GM12801 (cell line): Measurements from ENCODE around the gene SLC18B1.

Source experiments
- CTCF ChIP-seq: IDR thresholded peaks from one replicate; pipeline ENCODE4 v1.5.1; 2011; ENCODE audit warnings: control low read depth; ENCODE audit not compliant: insufficient read length; ENCODE audit errors: extremely low read depth

Gene SLC18B1

DNA sequence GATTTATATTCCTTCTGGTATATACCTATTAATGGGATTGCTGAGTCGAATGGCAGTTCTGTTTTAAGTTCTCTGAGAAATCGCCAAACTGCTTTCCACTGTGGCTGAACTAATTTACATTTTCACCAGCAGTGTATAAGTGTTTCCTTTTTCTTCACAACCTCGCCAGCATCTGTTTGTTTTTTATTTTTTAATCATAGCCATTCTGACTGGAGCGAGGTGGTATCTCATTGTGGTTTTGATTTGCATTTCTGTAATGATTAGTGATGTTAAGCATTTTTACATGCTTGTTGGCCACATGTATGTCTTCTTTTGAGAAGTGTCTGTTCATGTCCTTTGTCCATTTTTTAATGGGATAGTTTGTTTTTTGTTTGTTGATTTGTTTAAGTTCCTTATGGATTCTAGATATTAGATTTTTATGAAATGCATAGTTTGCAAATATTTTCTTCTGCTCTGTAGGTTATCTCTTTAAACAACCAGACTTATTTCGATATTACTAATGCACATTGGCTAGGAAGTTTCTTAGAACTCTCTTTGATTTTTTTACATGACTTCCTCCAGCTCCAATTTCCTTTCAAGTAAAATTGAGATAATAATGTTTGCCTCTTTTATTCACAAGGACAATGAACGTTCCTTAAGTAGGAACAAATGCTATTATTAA lies 72.4 kb downstream of the SLC18B1 start:
- no peak for TF ChIP-seq CTCF

DNA sequence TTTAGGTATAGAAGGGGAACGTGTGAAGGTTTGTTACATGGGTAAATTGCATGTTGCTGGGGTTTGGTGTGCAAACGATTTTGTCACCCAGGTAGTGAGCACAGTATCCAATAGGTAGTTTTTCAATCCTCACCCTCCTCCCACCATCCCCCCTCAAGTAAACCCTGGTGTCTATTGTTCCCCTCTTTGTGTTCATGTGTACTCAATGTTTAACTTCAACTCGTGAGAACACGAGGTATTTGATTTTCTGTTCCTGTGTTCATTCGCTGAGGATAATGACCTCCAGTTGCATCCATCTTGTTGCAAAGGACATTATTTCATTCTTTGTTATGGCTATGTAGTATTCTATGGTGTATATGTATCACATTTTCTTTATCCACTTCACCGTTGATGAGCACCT lies 73.0 kb downstream of the SLC18B1 start:
- no peak for TF ChIP-seq CTCF

DNA sequence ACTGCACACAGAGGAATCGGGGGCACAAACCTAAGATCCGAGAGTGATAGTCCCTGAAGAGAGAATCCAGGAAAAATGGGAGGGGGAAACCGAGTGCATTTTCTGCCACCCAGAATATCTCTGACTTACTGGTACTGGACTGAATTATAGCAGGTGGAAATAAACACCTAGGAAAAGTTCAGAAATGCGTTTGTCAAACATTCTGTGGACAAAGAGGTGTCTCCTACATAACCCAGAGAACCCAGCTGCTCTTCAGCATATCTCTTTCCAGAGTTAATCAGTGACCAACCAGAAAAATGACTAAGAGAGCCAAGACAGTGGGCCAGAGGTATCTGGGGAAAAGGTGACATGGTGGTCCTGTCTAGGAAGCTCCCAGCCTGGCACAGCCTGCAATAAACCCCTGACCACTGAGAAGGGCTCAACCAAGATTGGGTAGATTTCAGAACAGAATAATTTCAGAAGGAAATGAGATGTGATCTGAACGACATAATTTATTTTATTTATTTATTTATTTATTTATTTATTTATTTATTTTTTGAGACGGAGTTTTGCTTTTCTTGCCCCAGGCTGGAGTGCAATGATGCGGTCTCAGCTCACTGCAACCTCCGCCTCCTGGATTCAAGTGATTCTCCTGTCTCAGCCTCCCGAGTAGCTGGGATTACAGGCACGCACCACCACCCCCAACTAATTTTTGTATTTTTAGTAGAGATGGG lies 78.5 kb downstream of the SLC18B1 start:
- TF ChIP-seq CTCF, result no peak
